Hepatocyte (in vitro differentiated cells): Measurements from ENCODE around the gene C1orf52.

Source experiments
- EZH2 ChIP-seq: fragments of 200-600 bp; sonication (generic); IDR thresholded peaks from 2 replicates; pipeline ENCODE4 v1.6.1; 2016; ENCODE audit warnings: antibody characterized with exemption, mild to moderate bottlenecking, borderline replicate concordance
- EZH2phosphoT487 ChIP-seq: fragments of 200-600 bp; sonication (generic); IDR thresholded peaks from one replicate; pipeline ENCODE4 v1.6.1; 2018; ENCODE audit warnings: antibody characterized with exemption, mild to moderate bottlenecking, low read depth, moderate library complexity; ENCODE audit not compliant: unreplicated experiment, severe bottlenecking
- TF ChIP-seq, protein P1 (sequence below): fragments of 200-600 bp; sonication (generic); IDR thresholded peaks from 2 replicates; pipeline ENCODE4 v1.5.1; 2016; ENCODE audit warnings: antibody characterized with exemption, mild to moderate bottlenecking; ENCODE audit not compliant: poor library complexity

DNA sequence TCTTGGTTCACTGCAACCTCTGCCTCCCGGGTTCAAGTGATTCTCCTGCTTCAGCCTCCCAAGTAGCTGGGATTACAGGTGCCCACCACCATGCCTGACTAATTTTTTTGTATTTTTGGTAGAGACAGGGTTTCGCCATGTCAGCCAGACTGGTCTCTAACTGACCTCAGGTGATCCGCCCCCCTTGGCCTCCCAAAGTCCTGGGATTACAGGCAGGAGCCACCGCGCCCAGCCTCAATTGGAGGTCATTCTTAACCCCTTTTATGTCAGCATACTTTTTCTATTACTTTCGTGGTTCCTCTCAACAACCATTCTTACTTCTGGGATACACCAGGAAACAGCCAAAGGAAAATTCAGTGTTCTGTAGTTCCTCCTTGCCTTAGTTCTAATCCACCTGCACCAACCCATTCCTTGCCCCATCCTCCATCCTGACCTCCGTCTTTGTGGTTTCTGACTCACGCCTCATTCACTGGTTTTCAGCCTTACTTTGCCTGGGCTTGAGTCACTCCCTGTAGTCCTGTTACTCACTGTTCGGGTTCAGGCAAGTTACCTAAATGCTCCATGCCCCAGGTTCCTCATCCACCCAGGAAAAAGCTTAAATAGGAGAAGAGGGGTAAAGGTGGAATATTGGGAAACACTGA lies 29.9 kb upstream of the C1orf52 start:
- TF ChIP-seq, protein P1, sequence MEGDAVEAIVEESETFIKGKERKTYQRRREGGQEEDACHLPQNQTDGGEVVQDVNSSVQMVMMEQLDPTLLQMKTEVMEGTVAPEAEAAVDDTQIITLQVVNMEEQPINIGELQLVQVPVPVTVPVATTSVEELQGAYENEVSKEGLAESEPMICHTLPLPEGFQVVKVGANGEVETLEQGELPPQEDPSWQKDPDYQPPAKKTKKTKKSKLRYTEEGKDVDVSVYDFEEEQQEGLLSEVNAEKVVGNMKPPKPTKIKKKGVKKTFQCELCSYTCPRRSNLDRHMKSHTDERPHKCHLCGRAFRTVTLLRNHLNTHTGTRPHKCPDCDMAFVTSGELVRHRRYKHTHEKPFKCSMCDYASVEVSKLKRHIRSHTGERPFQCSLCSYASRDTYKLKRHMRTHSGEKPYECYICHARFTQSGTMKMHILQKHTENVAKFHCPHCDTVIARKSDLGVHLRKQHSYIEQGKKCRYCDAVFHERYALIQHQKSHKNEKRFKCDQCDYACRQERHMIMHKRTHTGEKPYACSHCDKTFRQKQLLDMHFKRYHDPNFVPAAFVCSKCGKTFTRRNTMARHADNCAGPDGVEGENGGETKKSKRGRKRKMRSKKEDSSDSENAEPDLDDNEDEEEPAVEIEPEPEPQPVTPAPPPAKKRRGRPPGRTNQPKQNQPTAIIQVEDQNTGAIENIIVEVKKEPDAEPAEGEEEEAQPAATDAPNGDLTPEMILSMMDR: no peak
- no peak for TF ChIP-seq EZH2phosphoT487
- no peak for TF ChIP-seq EZH2
